HG03558 (cell line): ENCODE data around the gene FAM151A.

ENCODE experiments used
- ATAC-seq: cut with Tn5 transposase; IDR thresholded peaks from one replicate; pipeline ENCODE4 v1.9.1; 2021; ENCODE audit warnings: moderate number of reproducible peaks; ENCODE audit not compliant: unreplicated experiment; ENCODE audit errors: extremely low read depth

FAM151A gene

GRCh38 chr1:54604572-54605370 is 18.6 kb downstream of the FAM151A start:
- no peak for ATAC-seq

GRCh38 chr1:54604051-54604450 is 19.3 kb downstream of the FAM151A start:
- ATAC-seq: no peak

- no peak for ATAC-seq
These were observed 20.1 kb downstream of the FAM151A start for GRCh38 chr1:54603241-54603640.

- no peak for ATAC-seq
These were observed 20.8 kb downstream of the FAM151A start for GRCh38 chr1:54602554-54602953.

GRCh38 chr1:54601730-54602129 is 21.6 kb downstream of the FAM151A start:
- ATAC-seq: no peak

- no peak for ATAC-seq
These were observed 22.2 kb downstream of the FAM151A start for GRCh38 chr1:54600947-54601721.

- ATAC-seq: no peak
These were observed 24.0 kb downstream of the FAM151A start for GRCh38 chr1:54599211-54599823.

- no peak for ATAC-seq
These were observed 25.8 kb downstream of the FAM151A start for GRCh38 chr1:54597455-54598030.

- ATAC-seq: no peak
These were observed 26.6 kb downstream of the FAM151A start for GRCh38 chr1:54596756-54597155.

GRCh38 chr1:54595956-54596498 is 27.3 kb downstream of the FAM151A start:
- no peak for ATAC-seq

- ATAC-seq: no peak
These were observed 28.9 kb downstream of the FAM151A start for GRCh38 chr1:54594463-54594862.

- ATAC-seq: no peak
These were observed 29.7 kb downstream of the FAM151A start for GRCh38 chr1:54593571-54594160.

GRCh38 chr1:54591127-54591756 is 32.1 kb downstream of the FAM151A start:
- no peak for ATAC-seq

GRCh38 chr1:54588377-54588776 is 34.9 kb downstream of the FAM151A start:
- ATAC-seq: no peak

GRCh38 chr1:54585181-54586066 is 37.9 kb downstream of the FAM151A start:
- ATAC-seq: no peak

GRCh38 chr1:54584575-54584974 is 38.8 kb downstream of the FAM151A start:
- no peak for ATAC-seq

- ATAC-seq: no peak
These were observed 39.5 kb downstream of the FAM151A start for GRCh38 chr1:54583871-54584270.

- ATAC-seq: no peak
These were observed 40.0 kb downstream of the FAM151A start for GRCh38 chr1:54583307-54583686.
